Epithelial cell of prostate (primary cell): ENCODE results near the gene NCAPH2.

ENCODE experiments used
- DNase-seq: peaks from one replicate; pipeline ENCODE4 v3.0.0-alpha.2; 2011; ENCODE audit warnings: low read depth, low spot score
- H3K27ac ChIP-seq: fragments of 450-650 bp; 2 replicates; pipeline ENCODE4 v1.5.1; 2017; ENCODE audit warnings: mild to moderate bottlenecking

The NCAPH2 gene

GRCh38 chr22:50473855-50474671 is 34.0 kb upstream of the NCAPH2 start:
- DNase-seq = no peak
- H3K27ac ChIP-seq = peak overlapping the region; percentile 20

GRCh38 chr22:50474710-50475651 is 33.0 kb upstream of the NCAPH2 start, which contains the start of gene SBF1:
Gene SBF1, minus strand, starts transcription at chr22:50475035. Its CDS starts 195 bp downstream, at chr22:50474840.
- H3K27ac ChIP-seq = peak within 1 kb of the TSS; percentile 20
- peak; percentile 29 for DNase-seq

- no peak overlapping the region for H3K27ac ChIP-seq
- DNase-seq = no peak
Measured at GRCh38 chr22:50475652-50476002, 32.4 kb upstream of the NCAPH2 start.

- DNase-seq = no peak
Measured at GRCh38 chr22:50476868-50477267, 31.2 kb upstream of the NCAPH2 start.

GRCh38 chr22:50477923-50478322 is 30.1 kb upstream of the NCAPH2 start:
- no peak overlapping the region for H3K27ac ChIP-seq
- DNase-seq = no peak

More at GRCh38 chr22:50476868-50477267, 31.2 kb upstream of the NCAPH2 start:
- peak overlapping the region; percentile 12 for H3K27ac ChIP-seq

- no peak for DNase-seq
- no peak overlapping the region for H3K27ac ChIP-seq
Measured at GRCh38 chr22:50479721-50480120, 28.3 kb upstream of the NCAPH2 start.

GRCh38 chr22:50481045-50481439 is 27.0 kb upstream of the NCAPH2 start:
- H3K27ac ChIP-seq = peak overlapping the region; percentile 59
- no peak for DNase-seq

- H3K27ac ChIP-seq = peak within 1 kb of the TSS; percentile 59
- DNase-seq = no peak
Measured at GRCh38 chr22:50481440-50482106, 26.5 kb upstream of the NCAPH2 start, which contains the start of gene ADM2. Gene ADM2, plus strand, starts transcription at chr22:50481543. Its CDS starts 305 bp downstream, at chr22:50481848.

- no peak for DNase-seq
- peak overlapping the region; percentile 59 for H3K27ac ChIP-seq
Measured at GRCh38 chr22:50482107-50483074, 25.6 kb upstream of the NCAPH2 start.

GRCh38 chr22:50483106-50483505 is 24.9 kb upstream of the NCAPH2 start:
- DNase-seq = no peak
- no peak overlapping the region for H3K27ac ChIP-seq

GRCh38 chr22:50483556-50483955 is 24.5 kb upstream of the NCAPH2 start:
- no peak for DNase-seq

GRCh38 chr22:50483977-50484853 is 23.8 kb upstream of the NCAPH2 start:
- no peak for DNase-seq

More at GRCh38 chr22:50483556-50483955, 24.5 kb upstream of the NCAPH2 start:
- no peak overlapping the region for H3K27ac ChIP-seq

GRCh38 chr22:50485221-50486131 is 22.5 kb upstream of the NCAPH2 start:
- no peak overlapping the region for H3K27ac ChIP-seq
- DNase-seq = no peak

More at GRCh38 chr22:50483977-50484853, 23.8 kb upstream of the NCAPH2 start:
- no peak overlapping the region for H3K27ac ChIP-seq

- no peak for DNase-seq
- H3K27ac ChIP-seq = no peak within 1 kb of the TSS
Measured at GRCh38 chr22:50486561-50487289, 21.3 kb upstream of the NCAPH2 start, which contains the start of gene MIOX. Gene MIOX, plus strand, starts transcription at chr22:50486859. Its CDS starts 39 bp downstream, at chr22:50486898.

GRCh38 chr22:50487290-50488005 is 20.6 kb upstream of the NCAPH2 start:
- no peak overlapping the region for H3K27ac ChIP-seq
- no peak for DNase-seq
